ENCODE measurements around the gene KCNJ6.
A peak's percentile ranks its signal among the peaks of the same experiment; 100 is the strongest.

KCNJ6 gene

GRCh38 chr21:37711286-37711829, 204.9 kb downstream of the KCNJ6 start:
- Histone ChIP-seq H3K9me3 (ENCODE audit: control insufficient read depth, insufficient read depth, low read length) (no peaks in the 10 kb centered on the region), H3K27me3 (ENCODE audit: control insufficient read depth, insufficient read depth, low read length) (no peaks in the 10 kb centered on the region), H3K4me1 (ENCODE audit: control insufficient read depth, insufficient read depth, low read length) (no peaks in the 10 kb centered on the region), H3K4me3 (ENCODE audit: low read length) (no peak overlapping the region), H3K36me3 (ENCODE audit: control insufficient read depth, insufficient read depth, low read length) (no peaks in the 10 kb centered on the region), H3K27ac (ENCODE audit: low read length) (no peak overlapping the region)
- no peak for DNase-seq (ENCODE audit: low read depth, low spot score)
- WGBS (ENCODE audit: insufficient coverage, insufficient read length): no CpG with 5 or more reads among the region's 9 CpGs

GRCh38 chr21:37710546-37711285, 205.5 kb downstream of the KCNJ6 start:
- Histone ChIP-seq H3K9me3 (ENCODE audit: control insufficient read depth, insufficient read depth, low read length) (no peaks in the 10 kb centered on the region), H3K4me1 (ENCODE audit: control insufficient read depth, insufficient read depth, low read length) (no peaks in the 10 kb centered on the region), H3K27me3 (ENCODE audit: control insufficient read depth, insufficient read depth, low read length) (no peaks in the 10 kb centered on the region), H3K36me3 (ENCODE audit: control insufficient read depth, insufficient read depth, low read length) (no peaks in the 10 kb centered on the region), H3K27ac (ENCODE audit: low read length) (no peak overlapping the region), H3K4me3 (ENCODE audit: low read length) (no peak overlapping the region)
- no peak for DNase-seq (ENCODE audit: low read depth, low spot score)
- WGBS (ENCODE audit: insufficient coverage, insufficient read length): no CpG with 5 or more reads among the region's 24 CpGs

- no CpG with 5 or more reads among the region's 2 CpGs for WGBS (ENCODE audit: insufficient coverage, insufficient read length)
- no peaks in the 10 kb centered on the region for H3K36me3 ChIP-seq (ENCODE audit: control insufficient read depth, insufficient read depth, low read length)
- DNase-seq (ENCODE audit: low read depth, low spot score): no peak
- H3K9me3 ChIP-seq (ENCODE audit: control insufficient read depth, insufficient read depth, low read length): no peaks in the 10 kb centered on the region
- no peaks in the 10 kb centered on the region for H3K4me1 ChIP-seq (ENCODE audit: control insufficient read depth, insufficient read depth, low read length)
- peaks cover 2% of the 10 kb centered on the region; the same call in 1 of the 2 replicates for H3K27me3 ChIP-seq (ENCODE audit: control insufficient read depth, insufficient read depth, low read length)
- no peak overlapping the region for H3K27ac ChIP-seq (ENCODE audit: low read length)
- H3K4me3 ChIP-seq (ENCODE audit: low read length): no peak overlapping the region
Measured at GRCh38 chr21:37704751-37705150, 211.5 kb downstream of the KCNJ6 start.

GRCh38 chr21:37702241-37702640, 214.0 kb downstream of the KCNJ6 start:
- H3K36me3 ChIP-seq (ENCODE audit: control insufficient read depth, insufficient read depth, low read length): no peaks in the 10 kb centered on the region
- WGBS (ENCODE audit: insufficient coverage, insufficient read length): no CpG with 5 or more reads among the region's 7 CpGs
- H3K4me1 ChIP-seq (ENCODE audit: control insufficient read depth, insufficient read depth, low read length): no peaks in the 10 kb centered on the region
- no peak for DNase-seq (ENCODE audit: low read depth, low spot score)
- peaks cover 2% of the 10 kb centered on the region; the same call in 1 of the 2 replicates for H3K27me3 ChIP-seq (ENCODE audit: control insufficient read depth, insufficient read depth, low read length)
- no peak overlapping the region for H3K4me3 ChIP-seq (ENCODE audit: low read length)
- no peaks in the 10 kb centered on the region for H3K9me3 ChIP-seq (ENCODE audit: control insufficient read depth, insufficient read depth, low read length)
- H3K27ac ChIP-seq (ENCODE audit: low read length): no peak overlapping the region

- WGBS (ENCODE audit: insufficient coverage, insufficient read length): no CpG with 5 or more reads among the region's 6 CpGs
- Histone ChIP-seq H3K27ac (ENCODE audit: low read length) (no peak overlapping the region), H3K36me3 (ENCODE audit: control insufficient read depth, insufficient read depth, low read length) (no peaks in the 10 kb centered on the region), H3K9me3 (ENCODE audit: control insufficient read depth, insufficient read depth, low read length) (peaks cover 2% of the 10 kb centered on the region; the same call in 1 of the 2 replicates), H3K27me3 (ENCODE audit: control insufficient read depth, insufficient read depth, low read length) (peaks cover 2% of the 10 kb centered on the region; the same call in 1 of the 2 replicates), H3K4me3 (ENCODE audit: low read length) (no peak overlapping the region), H3K4me1 (ENCODE audit: control insufficient read depth, insufficient read depth, low read length) (no peaks in the 10 kb centered on the region)
- DNase-seq (ENCODE audit: low read depth, low spot score): peak; percentile 73
Measured at GRCh38 chr21:37700641-37701202, 215.5 kb downstream of the KCNJ6 start.

GRCh38 chr21:37699024-37699775, 217.1 kb downstream of the KCNJ6 start:
- DNase-seq (ENCODE audit: low read depth, low spot score): no peak
- no peak overlapping the region for H3K4me3 ChIP-seq (ENCODE audit: low read length)
- H3K4me1 ChIP-seq (ENCODE audit: control insufficient read depth, insufficient read depth, low read length): no peaks in the 10 kb centered on the region
- no peak overlapping the region for H3K27ac ChIP-seq (ENCODE audit: low read length)
- peaks cover 2% of the 10 kb centered on the region; the same call in 1 of the 2 replicates for H3K9me3 ChIP-seq (ENCODE audit: control insufficient read depth, insufficient read depth, low read length)
- H3K36me3 ChIP-seq (ENCODE audit: control insufficient read depth, insufficient read depth, low read length): no peaks in the 10 kb centered on the region
- H3K27me3 ChIP-seq (ENCODE audit: control insufficient read depth, insufficient read depth, low read length): peaks cover 2% of the 10 kb centered on the region; the same call in 1 of the 2 replicates
- WGBS (ENCODE audit: insufficient coverage, insufficient read length): no CpG with 5 or more reads among the region's 5 CpGs

GRCh38 chr21:37696936-37697335, 219.3 kb downstream of the KCNJ6 start:
- Histone ChIP-seq H3K4me3 (ENCODE audit: low read length) (no peak overlapping the region), H3K27ac (ENCODE audit: low read length) (no peak overlapping the region), H3K36me3 (ENCODE audit: control insufficient read depth, insufficient read depth, low read length) (no peaks in the 10 kb centered on the region), H3K9me3 (ENCODE audit: control insufficient read depth, insufficient read depth, low read length) (peaks cover 2% of the 10 kb centered on the region; the same call in 1 of the 2 replicates), H3K4me1 (ENCODE audit: control insufficient read depth, insufficient read depth, low read length) (no peaks in the 10 kb centered on the region), H3K27me3 (ENCODE audit: control insufficient read depth, insufficient read depth, low read length) (peaks cover 2% of the 10 kb centered on the region; the same call in 1 of the 2 replicates)
- DNase-seq (ENCODE audit: low read depth, low spot score): no peak
- no CpG with 5 or more reads among the region's 3 CpGs for WGBS (ENCODE audit: insufficient coverage, insufficient read length)

GRCh38 chr21:37695111-37695510, 221.1 kb downstream of the KCNJ6 start:
- Histone ChIP-seq H3K36me3 (ENCODE audit: control insufficient read depth, insufficient read depth, low read length) (no peaks in the 10 kb centered on the region), H3K4me1 (ENCODE audit: control insufficient read depth, insufficient read depth, low read length) (no peaks in the 10 kb centered on the region), H3K27me3 (ENCODE audit: control insufficient read depth, insufficient read depth, low read length) (no peaks in the 10 kb centered on the region), H3K27ac (ENCODE audit: low read length) (no peak overlapping the region), H3K4me3 (ENCODE audit: low read length) (no peak overlapping the region), H3K9me3 (ENCODE audit: control insufficient read depth, insufficient read depth, low read length) (peaks cover 2% of the 10 kb centered on the region; the same call in 1 of the 2 replicates)
- no peak for DNase-seq (ENCODE audit: low read depth, low spot score)

- no CpG with 5 or more reads among the region's 3 CpGs for WGBS (ENCODE audit: insufficient coverage, insufficient read length)
- Histone ChIP-seq H3K27me3 (ENCODE audit: control insufficient read depth, insufficient read depth, low read length) (no peaks in the 10 kb centered on the region), H3K9me3 (ENCODE audit: control insufficient read depth, insufficient read depth, low read length) (no peaks in the 10 kb centered on the region), H3K4me1 (ENCODE audit: control insufficient read depth, insufficient read depth, low read length) (no peaks in the 10 kb centered on the region), H3K27ac (ENCODE audit: low read length) (no peak overlapping the region), H3K4me3 (ENCODE audit: low read length) (no peak overlapping the region), H3K36me3 (ENCODE audit: control insufficient read depth, insufficient read depth, low read length) (no peaks in the 10 kb centered on the region)
- no peak for DNase-seq (ENCODE audit: low read depth, low spot score)
Measured at GRCh38 chr21:37688952-37689659, 227.2 kb downstream of the KCNJ6 start.
